Measurements from ENCODE around the gene INPP4B.

Gene INPP4B

DNA sequence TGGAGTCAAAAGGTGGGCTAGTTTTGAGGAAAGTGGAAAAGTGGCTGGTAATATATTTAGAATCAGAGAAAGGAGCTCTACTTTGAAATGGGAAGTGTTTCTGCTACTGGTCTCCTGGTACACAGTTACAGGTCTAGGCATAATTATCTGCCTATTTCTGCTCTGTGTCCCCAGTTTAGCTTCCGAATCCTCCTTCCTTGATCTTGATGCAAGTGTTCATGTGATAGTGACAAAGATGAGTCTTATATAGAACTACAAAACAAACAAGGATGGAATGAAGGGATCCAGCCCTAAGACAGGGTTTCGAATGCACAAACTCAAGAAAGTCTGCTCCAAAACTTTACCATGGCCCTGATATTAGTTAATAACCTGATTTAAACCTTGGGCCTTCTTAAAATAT lies 580.2 kb downstream of the INPP4B start:
- TF ChIP-seq JUND (IDR thresholded peaks at IDR 0.05; ENCODE audit: low read depth) = no peak
- in situ Hi-C loops (cut with HindIII; ENCODE audit: low pct_unique_long_range_greater_than_20kb, low sequenced_read_pairs) = no loop called here
- no peak for DNase-seq (ENCODE audit: low read depth in 1 of 2, low spot score in 1 of 2)

GRCh38 chr4:142265536-142265935 lies 580.6 kb downstream of the INPP4B start:
- in situ Hi-C loops (cut with HindIII; ENCODE audit: low pct_unique_long_range_greater_than_20kb, low sequenced_read_pairs) = no loop called here
- no peak for DNase-seq (ENCODE audit: low read depth in 1 of 2, low spot score in 1 of 2)
- no peak for TF ChIP-seq JUND (IDR thresholded peaks at IDR 0.05; ENCODE audit: low read depth)

GRCh38 chr4:142264961-142265360 lies 581.1 kb downstream of the INPP4B start:
- no peak for TF ChIP-seq JUND (IDR thresholded peaks at IDR 0.05; ENCODE audit: low read depth)
- DNase-seq (ENCODE audit: low read depth in 1 of 2, low spot score in 1 of 2) = no peak
- in situ Hi-C loops (cut with HindIII; ENCODE audit: low pct_unique_long_range_greater_than_20kb, low sequenced_read_pairs) = no loop called here

DNA sequence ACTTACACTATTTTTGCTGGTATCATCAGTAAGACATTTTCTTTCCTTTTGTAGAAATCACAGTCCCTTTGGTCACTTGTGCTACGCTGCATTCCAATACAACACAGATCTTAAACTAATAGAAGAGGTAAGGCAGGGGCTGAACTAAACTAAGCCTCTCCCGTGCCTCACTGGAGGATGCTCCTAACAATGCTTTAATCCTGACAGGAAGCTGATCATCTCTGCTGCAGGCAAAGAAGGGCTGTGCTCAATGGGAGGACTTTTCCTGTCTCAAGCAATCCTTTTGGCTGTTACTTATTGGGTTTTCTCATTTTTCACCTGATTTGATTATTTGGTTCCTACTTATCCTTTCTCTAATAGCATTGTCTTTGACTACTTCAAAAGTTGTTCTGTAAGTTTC lies 583.1 kb downstream of the INPP4B start:
- in situ Hi-C loops (cut with HindIII; ENCODE audit: low pct_unique_long_range_greater_than_20kb, low sequenced_read_pairs) = no loop called here
- DNase-seq (ENCODE audit: low read depth in 1 of 2, low spot score in 1 of 2) = no peak
- no peak for TF ChIP-seq JUND (IDR thresholded peaks at IDR 0.05; ENCODE audit: low read depth)

GRCh38 chr4:142248946-142249345 lies 597.2 kb downstream of the INPP4B start:
- DNase-seq (ENCODE audit: low read depth in 1 of 2, low spot score in 1 of 2) = no peak
- in situ Hi-C loops (cut with HindIII; ENCODE audit: low pct_unique_long_range_greater_than_20kb, low sequenced_read_pairs) = no loop called here
- no peak for TF ChIP-seq JUND (IDR thresholded peaks at IDR 0.05; ENCODE audit: low read depth)

DNA sequence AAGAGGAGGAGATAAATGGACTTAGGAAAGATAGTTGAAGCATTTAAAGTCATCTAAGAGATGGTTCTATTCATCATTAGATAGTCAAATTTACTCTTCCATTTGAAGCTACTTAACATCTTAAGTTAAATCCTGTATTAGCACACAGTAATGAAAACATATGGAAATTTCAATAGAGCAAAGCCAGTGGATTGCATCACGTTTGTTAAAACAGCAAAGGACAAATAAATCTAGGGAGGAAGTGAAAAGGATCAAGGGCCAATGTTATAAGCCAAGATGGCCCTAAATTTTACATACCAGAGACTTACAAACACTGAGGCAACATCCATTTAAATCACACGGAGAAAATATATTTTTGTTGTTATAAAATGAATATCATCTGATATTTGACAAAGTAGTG lies 602.8 kb downstream of the INPP4B start:
- in situ Hi-C loops (cut with HindIII; ENCODE audit: low pct_unique_long_range_greater_than_20kb, low sequenced_read_pairs) = no loop called here
- TF ChIP-seq JUND (IDR thresholded peaks at IDR 0.05; ENCODE audit: low read depth) = no peak
- DNase-seq (ENCODE audit: low read depth in 1 of 2, low spot score in 1 of 2) = no peak

GRCh38 chr4:142242156-142242555 lies 603.9 kb downstream of the INPP4B start:
- DNase-seq (ENCODE audit: low read depth in 1 of 2, low spot score in 1 of 2) = no peak
- TF ChIP-seq JUND (IDR thresholded peaks at IDR 0.05; ENCODE audit: low read depth) = no peak
- in situ Hi-C loops (cut with HindIII; ENCODE audit: low pct_unique_long_range_greater_than_20kb, low sequenced_read_pairs) = no loop called here

GRCh38 chr4:142238589-142238988 lies 607.5 kb downstream of the INPP4B start:
- no peak for DNase-seq (ENCODE audit: low read depth in 1 of 2, low spot score in 1 of 2)
- in situ Hi-C loops (cut with HindIII; ENCODE audit: low pct_unique_long_range_greater_than_20kb, low sequenced_read_pairs) = no loop called here
- TF ChIP-seq JUND (IDR thresholded peaks at IDR 0.05; ENCODE audit: low read depth) = no peak

DNA sequence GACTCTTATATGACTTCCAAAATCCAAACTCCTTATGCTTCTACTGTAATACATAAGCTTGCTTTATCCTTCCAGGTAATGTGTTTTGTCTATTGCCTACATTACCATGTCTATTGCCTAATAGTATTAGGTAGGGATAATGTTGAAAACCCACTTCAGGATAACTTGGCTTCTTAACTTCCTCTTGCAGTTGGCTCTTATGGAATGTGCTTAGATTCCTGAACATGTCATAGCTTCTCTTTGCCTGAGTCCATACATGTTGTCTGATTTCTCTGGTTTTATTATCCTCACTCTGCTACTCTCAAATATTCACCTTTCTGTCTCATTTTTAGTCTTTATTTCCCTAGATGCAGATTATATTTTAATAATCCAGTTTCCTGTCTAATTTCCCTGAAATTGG lies 609.8 kb downstream of the INPP4B start:
- in situ Hi-C loops (cut with HindIII; ENCODE audit: low pct_unique_long_range_greater_than_20kb, low sequenced_read_pairs) = no loop called here
- no peak for TF ChIP-seq JUND (IDR thresholded peaks at IDR 0.05; ENCODE audit: low read depth)
- no peak for DNase-seq (ENCODE audit: low read depth in 1 of 2, low spot score in 1 of 2)

- no peak for DNase-seq (ENCODE audit: low read depth in 1 of 2, low spot score in 1 of 2)
- in situ Hi-C loops (cut with HindIII; ENCODE audit: low pct_unique_long_range_greater_than_20kb, low sequenced_read_pairs) = no loop called here
- no peak for TF ChIP-seq JUND (IDR thresholded peaks at IDR 0.05; ENCODE audit: low read depth)
Measured at GRCh38 chr4:142231787-142232186, 614.3 kb downstream of the INPP4B start.

GRCh38 chr4:142230991-142231390 lies 615.1 kb downstream of the INPP4B start:
- in situ Hi-C loops (cut with HindIII; ENCODE audit: low pct_unique_long_range_greater_than_20kb, low sequenced_read_pairs) = no loop called here
- no peak for DNase-seq (ENCODE audit: low read depth in 1 of 2, low spot score in 1 of 2)
- TF ChIP-seq JUND (IDR thresholded peaks at IDR 0.05; ENCODE audit: low read depth) = no peak

DNA sequence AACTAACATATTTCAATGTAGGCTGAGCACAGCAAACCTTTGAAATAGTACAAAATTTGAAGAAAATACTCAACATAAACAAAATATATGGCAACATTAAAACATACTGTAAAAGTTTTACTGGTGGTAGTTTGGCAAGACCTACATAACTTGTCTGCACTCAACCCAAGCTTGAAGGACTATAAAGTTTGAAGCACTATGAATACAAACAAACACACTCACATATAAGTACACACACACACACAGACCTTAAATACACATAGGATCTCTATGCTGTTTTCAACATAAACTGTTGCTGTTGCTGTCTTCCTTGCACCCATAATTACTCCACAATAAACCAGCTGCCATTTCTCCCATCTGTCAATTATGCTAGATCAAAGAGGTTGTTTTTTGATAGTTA lies 620.1 kb downstream of the INPP4B start:
- peak in 1 of 2 experiments; percentile 12 for DNase-seq (ENCODE audit: low read depth in 1 of 2, low spot score in 1 of 2)
- in situ Hi-C loops (cut with HindIII; ENCODE audit: low pct_unique_long_range_greater_than_20kb, low sequenced_read_pairs) = no loop called here
- TF ChIP-seq JUND (IDR thresholded peaks at IDR 0.05; ENCODE audit: low read depth) = no peak

DNA sequence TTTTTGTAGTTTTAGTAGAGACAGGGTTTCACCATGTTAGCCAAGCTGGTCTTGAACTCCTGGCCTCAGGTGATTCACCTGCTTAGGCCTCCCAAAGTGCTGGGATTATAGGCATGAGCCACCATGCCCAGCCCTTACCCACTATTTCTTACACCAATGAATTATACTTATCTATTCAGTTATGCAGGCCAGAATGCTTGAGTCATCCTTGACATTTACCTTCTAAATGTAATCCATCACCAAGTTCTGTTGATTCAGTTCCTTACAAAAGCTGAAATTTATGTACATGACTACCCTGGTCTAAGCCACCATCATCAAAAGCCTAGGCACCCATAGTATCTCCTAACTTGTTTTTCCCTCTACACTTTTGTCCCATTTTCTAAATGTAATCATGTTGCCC lies 624.0 kb downstream of the INPP4B start:
- in situ Hi-C loops (cut with HindIII; ENCODE audit: low pct_unique_long_range_greater_than_20kb, low sequenced_read_pairs) = no loop called here
- DNase-seq (ENCODE audit: low read depth in 1 of 2, low spot score in 1 of 2) = no peak

GRCh38 chr4:142218726-142219125 lies 627.4 kb downstream of the INPP4B start:
- in situ Hi-C loops (cut with HindIII; ENCODE audit: low pct_unique_long_range_greater_than_20kb, low sequenced_read_pairs) = no loop called here
- TF ChIP-seq JUND (IDR thresholded peaks at IDR 0.05; ENCODE audit: low read depth) = no peak

More for the DNA sequence above, 624.0 kb downstream of the INPP4B start:
- no peak for TF ChIP-seq JUND (IDR thresholded peaks at IDR 0.05; ENCODE audit: low read depth)

More at GRCh38 chr4:142218726-142219125, 627.4 kb downstream of the INPP4B start:
- no peak for DNase-seq (ENCODE audit: low read depth in 1 of 2, low spot score in 1 of 2)

All from T47D (cell line).